Activated T-helper 1 cell treated with anti-CD3 and anti-CD28 coated beads, Interleukin-2, amount 50 U/mL, for 16 hours (primary cell): ENCODE measurements around the gene PON1.

ENCODE experiments used
- DNase-seq, 2 donors: peaks; one replicate each; pipeline ENCODE4 v3.0.0-alpha.2; 2020; ENCODE audit warnings: low read depth in 1 of 2, low spot score in 1 of 2

Gene PON1

DNA sequence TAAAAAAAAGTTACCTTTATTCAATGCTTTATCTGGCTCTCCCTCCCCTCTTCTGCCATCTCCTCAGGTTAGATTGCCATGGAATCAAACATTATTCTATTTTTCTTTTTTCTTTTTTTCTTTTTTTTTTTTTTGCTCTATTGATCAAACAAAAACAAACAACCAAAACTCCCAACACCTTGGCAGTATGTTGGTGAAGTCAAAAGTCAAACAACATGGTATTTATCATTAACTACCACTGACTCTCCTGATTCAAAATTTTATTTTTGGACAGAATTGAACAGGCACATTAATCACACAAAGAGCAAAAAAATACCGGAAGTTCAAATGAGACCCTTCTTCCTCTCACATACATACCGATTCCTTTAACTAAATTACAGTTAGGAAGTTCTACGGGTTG lies 6.4 kb downstream of the PON1 start:
- DNase-seq, result no peak

DNA sequence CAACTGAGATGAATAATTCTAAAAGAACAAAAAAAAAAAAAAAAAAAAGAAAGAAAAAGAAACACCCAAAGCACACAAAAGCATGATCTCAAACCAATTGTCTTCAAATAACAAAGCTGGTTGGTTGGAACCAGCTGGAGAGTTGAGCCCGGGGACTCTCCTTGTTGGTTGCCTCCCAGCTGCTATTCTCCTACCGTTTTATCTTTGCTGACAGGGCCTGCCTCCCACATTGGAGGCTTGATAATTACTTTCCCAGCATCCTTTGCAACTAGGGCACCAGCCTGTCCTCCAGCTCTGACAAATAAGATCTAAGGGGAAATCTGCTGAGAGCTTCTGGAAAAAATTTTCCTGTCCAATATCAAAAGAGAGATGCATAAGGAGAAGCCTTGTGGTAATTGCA lies 6.8 kb downstream of the PON1 start:
- DNase-seq, result no peak

DNA sequence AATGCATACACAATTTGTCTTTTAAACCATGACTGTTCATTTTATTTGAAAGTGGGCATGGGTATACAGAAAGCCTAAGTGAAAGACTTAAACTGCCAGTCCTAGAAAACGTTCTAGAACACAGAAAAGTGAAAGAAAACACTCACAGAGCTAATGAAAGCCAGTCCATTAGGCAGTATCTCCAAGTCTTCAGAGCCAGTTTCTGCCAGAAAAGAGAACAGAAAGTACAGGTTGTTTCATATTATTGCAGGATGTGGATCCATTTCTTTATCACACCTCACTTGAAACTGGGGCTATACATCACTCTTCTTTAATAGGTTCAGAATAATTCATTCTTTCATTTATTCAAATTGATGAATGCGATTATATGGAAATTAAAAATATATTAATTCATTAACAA lies 7.7 kb downstream of the PON1 start:
- DNase-seq, result no peak

GRCh38 chr7:95312561-95312960 lies 11.8 kb downstream of the PON1 start:
- no peak for DNase-seq

- DNase-seq, result no peak
Observed at GRCh38 chr7:95311389-95311788, 12.9 kb downstream of the PON1 start.

- no peak for DNase-seq
Observed at GRCh38 chr7:95309951-95310350, 14.4 kb downstream of the PON1 start.

DNA sequence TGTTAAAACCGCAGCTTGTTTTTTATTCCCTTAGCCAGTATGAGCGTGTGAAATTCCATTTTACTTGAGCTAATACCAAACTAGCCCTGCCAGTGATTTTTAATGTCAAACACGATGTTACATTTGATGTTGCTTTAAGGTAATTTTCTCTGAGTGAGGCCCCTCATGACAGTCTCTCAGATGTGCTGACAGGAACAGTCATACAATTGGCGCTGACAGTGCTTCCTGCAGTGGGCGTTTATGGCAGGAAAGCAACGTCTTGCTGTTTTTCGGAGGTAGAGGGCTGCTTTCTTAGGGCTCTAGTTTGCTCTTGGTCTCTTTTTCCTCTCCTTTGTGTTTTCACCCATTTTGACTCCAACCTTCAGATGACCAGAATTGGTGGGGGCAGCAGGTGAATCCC lies 19.3 kb downstream of the PON1 start:
- no peak for DNase-seq

DNA sequence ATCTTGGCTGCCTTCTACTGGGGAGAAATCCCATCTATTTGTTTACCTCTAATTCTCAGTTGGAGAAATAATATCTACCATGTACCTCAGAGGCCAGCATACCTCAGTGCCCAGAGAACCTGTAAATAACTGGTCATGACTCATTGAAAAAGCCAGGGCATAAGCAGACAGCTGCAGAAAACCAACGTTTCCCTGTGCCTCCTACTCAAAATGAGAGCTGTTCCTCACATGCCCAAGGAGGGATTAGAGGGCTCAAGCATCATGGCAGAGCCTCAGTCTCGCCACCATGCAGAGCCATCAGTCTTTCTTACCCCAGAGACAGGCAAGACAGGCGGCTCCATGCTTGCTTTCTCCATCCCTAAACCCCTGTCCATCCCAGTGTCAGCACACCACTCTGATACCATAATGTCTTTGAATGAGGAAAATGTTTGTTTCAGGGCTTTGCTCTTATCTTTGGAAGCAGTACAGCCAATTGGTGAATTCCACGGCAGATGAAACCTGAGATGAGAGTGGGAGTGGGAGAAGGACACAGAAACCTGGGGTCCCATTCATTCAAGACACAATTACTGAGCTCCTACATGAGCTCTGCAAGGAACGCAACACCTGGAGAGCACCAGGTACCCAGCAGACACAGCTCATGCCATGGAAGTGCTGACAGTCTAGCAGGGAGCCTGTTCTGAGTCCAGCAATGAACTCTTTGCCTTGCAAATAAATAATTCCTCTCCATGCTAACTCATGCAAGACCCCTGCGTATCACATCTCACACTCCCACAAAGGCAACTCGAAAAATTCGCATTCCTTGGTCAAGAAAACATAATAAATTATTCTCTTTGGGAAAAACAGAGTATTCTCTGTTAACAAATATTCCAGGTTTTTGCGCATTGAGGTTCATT lies 21.1 kb downstream of the PON1 start:
- DNase-seq, result no peak

DNA sequence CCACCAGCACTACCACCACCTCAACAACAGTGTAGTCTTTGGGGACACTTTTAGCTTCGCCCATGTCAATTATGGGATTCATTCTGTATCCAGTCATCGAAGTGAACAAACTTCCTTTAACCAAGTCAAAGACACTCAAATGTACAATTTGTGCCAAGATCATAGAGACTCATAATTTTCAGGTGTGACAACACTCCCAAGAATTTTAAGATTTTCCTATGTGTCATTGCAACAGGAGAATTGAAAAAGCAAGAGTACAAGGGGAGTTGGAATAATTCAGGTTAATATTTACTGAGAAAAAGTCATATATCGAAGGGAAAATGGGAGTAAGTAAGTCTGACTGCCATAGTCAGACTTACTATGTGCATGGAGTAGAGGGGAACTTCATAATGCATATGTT lies 26.2 kb downstream of the PON1 start:
- no peak for DNase-seq

DNA sequence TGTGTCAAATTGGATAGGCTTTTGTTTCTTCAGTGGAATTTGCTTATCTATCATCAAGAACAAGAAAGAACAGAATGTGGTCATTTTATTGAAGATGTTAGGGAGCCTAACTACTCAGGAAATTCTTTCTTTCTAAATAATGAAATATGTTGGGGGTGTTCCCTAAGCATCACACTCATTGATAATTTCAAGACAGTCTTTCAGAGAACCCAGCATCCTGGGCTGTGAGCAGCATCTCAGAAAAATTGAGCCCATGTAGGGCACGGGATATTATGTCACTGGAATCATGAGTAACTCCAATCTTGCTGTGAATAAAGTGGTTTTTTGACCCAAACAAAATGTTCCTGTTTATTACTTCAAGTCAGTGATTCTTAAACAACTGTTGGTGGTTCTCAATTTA lies 27.3 kb downstream of the PON1 start:
- DNase-seq, result no peak

DNA sequence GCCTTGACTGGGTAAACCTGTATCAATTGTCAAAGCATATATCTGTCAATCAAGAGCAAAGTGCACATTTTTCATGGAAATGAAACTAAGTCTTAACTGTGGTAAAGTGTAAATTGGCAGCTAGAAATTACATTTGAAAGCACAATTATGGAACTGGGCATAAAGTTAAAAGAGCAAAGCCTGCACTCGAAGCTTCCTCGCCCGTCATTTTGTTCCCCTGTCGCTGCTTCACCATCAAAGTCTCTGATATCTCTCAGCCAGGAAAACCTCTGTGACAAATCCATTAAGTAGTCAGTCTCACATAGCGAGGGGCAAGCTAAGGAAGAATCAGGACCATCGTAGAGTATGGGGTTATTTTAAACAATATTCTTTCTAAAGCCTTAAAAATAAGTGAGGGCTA lies 27.9 kb downstream of the PON1 start:
- no peak for DNase-seq

GRCh38 chr7:95295397-95295796 lies 28.9 kb downstream of the PON1 start:
- no peak for DNase-seq

DNA sequence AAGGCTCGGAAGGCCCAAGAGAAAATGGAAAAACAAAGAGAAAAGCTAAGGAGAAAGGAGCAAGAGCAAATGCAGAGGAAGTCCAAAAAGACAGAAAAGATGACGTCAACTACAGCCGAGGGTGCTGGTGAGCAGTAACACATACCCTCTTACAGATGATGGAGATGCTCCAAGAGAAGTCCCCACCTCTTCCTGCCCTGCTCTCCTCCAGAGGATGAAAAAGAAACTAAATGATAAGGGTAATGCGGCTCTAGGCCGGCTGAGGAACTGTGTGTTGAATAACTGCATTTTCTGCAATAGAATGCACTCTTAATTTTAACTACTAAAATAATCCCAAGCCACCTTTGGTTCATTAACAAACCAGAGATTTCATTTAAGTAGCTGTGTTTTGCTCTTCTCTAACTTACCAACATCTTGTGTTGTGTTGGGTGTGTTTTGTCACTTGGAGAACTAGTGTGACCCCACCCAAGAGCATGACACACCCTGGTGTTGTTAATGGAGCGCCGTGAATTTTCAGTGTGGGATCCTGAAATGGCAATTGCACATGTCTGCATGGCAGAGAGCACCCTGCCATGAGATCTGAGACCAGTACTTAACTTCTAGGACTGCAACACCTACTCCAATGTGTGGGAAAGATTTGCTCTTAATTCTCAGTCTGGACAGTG lies 34.0 kb downstream of the PON1 start:
- no peak for DNase-seq

- no peak for DNase-seq
Observed at GRCh38 chr7:95286096-95286495, 38.2 kb downstream of the PON1 start.

- DNase-seq, result no peak
Observed at GRCh38 chr7:95279417-95279816, 44.9 kb downstream of the PON1 start.

DNA sequence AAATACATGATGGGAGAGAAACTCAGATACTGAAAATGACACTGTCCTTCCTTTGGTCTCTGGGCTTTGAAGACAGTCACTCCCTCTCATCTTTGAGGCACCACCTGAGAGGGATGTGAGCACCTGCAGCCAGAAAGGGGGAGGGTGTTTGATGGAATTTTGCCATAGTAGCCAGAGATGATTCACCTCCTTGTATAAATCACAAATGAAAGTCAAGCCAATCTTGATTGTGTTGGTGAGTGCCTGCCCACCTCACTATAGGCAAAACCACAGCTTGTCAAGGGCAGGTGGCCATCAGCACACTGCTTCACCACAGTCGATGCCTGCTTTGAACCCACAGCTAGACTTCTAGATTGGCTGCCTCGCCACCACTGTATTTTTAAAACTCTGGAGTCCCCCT lies 48.2 kb downstream of the PON1 start:
- DNase-seq, result no peak

DNA sequence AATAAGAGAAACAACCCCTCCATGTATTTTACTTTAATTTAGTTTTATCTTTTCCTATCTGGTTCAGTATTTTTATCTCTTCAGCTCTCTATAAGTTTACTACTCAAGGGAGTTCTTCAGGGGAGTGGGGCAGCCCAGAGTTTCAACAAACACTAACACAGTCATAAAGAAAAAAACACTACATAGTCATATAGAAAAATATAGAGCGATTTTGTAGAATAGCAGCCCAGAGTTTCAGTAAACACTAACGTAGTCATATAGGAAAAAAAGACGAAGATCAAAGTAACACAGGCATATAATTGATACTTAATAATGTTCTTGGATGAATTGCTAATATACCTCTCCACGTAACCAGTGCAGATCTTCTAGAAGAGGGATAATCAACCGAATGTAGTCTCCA lies 54.7 kb downstream of the PON1 start:
- no peak for DNase-seq

GRCh38 chr7:95267754-95268153 lies 56.6 kb downstream of the PON1 start:
- no peak for DNase-seq

DNA sequence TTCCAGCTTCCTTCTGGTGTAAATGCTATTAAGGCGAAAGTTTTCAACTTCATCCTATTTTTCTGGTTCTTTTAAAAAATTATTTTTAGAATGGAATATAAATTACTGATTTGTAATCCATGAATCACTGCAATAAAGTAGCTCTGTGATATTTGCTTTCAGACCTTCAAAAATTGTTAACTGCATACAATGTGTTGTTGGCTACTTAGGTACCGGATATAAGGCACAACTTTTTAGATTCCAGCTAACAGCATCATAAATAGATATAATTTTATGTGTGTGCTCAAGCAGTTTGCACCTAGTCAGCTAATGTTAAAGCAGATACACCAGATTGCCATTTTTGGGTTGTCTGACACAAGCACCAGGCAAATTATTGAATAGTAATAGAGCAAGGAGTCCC lies 58.7 kb downstream of the PON1 start:
- DNase-seq, result no peak

- no peak for DNase-seq
Observed at GRCh38 chr7:95264363-95264891, 59.9 kb downstream of the PON1 start.

DNA sequence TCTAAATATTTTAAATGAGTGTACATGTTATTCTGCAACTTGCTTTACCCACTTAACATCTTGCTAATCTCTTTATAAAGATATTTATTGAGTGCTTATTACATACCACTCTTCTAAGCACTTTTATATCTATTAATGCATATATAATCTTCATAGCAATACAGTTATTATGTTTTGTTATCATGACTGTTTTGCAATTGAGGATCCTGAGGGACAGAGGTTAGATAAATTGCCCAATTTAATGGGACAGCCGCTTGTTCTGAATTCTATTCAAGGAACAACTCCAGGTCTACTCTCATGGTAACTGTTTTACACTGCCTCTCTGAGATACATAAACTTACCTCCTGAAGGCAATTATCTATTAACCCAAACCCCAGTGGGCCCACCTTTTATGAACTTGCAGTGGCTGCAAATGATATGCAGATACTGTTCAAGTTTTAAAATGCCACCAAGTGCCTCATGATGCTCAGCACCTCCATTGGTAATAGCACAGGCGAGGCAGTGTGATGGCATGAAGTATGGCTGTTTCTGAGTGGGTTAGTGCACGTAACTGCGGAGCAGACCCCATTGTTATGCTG lies 60.5 kb downstream of the PON1 start:
- no peak for DNase-seq

DNA sequence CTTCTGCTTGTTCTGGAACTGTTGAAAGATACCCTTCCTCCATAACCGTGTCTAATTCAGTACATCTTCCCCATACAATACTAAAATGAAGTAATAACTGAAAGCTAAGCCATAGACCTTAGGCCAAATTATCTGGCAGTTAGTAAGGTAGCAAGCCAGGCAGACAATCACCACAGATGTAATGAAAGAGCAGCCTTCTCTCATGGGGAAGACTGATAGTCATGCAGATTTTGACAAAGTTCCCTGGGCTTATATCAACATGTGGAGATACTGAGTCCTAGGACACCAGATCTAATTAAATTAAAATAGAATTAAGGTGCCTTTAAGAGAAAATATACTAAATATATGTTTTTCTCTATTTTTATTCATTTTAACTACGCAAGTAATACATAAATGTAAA lies 61.5 kb downstream of the PON1 start:
- no peak for DNase-seq
